ENCODE measurements around the gene USP30. TPM values are rescaled to one million over a fixed set of nuclear protein-coding genes. Genes with fewer than 3 reads are reported as not detected.
A peak's percentile ranks its signal among the peaks of the same experiment; 100 is the strongest.

The USP30 gene
- total RNA-seq, 1 experiment from 2014 or later, result 7.8 TPM

GRCh38 chr12:109052097-109052413 lies 321 bp upstream of the USP30 start:
- Histone ChIP-seq H4K91ac (ENCODE audit: insufficient read length, low read depth, low read length) (no peak overlapping the region), H2AFZ (ENCODE audit: low read length) (no peak overlapping the region), H3K4me2 (ENCODE audit: insufficient read depth, insufficient read length, low read length) (peak overlapping the region; percentile 29), H3K27me3 (ENCODE audit: insufficient read depth, low read length) (no peaks in the 10 kb centered on the region), H3K27ac (ENCODE audit: insufficient read length, low read depth, low read length) (no peak overlapping the region), H3K23ac (ENCODE audit: insufficient read length, low read depth, low read length) (no peak overlapping the region), H3K18ac (ENCODE audit: insufficient read length, low read depth, low read length) (no peak overlapping the region), H3K23me2 (ENCODE audit: insufficient read length, low read depth, low read length, poor library complexity, severe bottlenecking) (peaks cover 7% of the 10 kb centered on the region), H2BK12ac (ENCODE audit: insufficient read length, low read depth, low read length) (no peak overlapping the region), H3K9me3 (ENCODE audit: control insufficient read depth, low read depth, low read length) (no peaks in the 10 kb centered on the region), H3K4me1 (ENCODE audit: insufficient read depth, low read length) (no peaks in the 10 kb centered on the region; the same call in 1 of the 2 replicates), H3K4ac (ENCODE audit: low read depth, low read length) (no peak overlapping the region), H2BK20ac (ENCODE audit: low read depth, low read length, poor library complexity, severe bottlenecking) (no peak overlapping the region), H3K79me1 (ENCODE audit: insufficient read depth, low read depth, low read length, poor library complexity, severe bottlenecking) (no peaks in the 10 kb centered on the region), H2BK120ac (ENCODE audit: low read depth, low read length, poor library complexity, severe bottlenecking) (no peak overlapping the region), H3K79me2 (ENCODE audit: insufficient read depth, low read length) (no peaks in the 10 kb centered on the region), H3K56ac (ENCODE audit: insufficient read length, low read depth, low read length) (no peak overlapping the region), H4K8ac (replicated peaks; ENCODE audit: insufficient read length, low read depth, low read length) (no peak overlapping the region), H3K9ac (ENCODE audit: extremely low read depth, insufficient read length, low read length) (no peak overlapping the region), H2BK5ac (ENCODE audit: insufficient read length, low read length) (no peak overlapping the region), H2AK5ac (ENCODE audit: insufficient read length, low read length) (no peak overlapping the region), H4K20me1 (ENCODE audit: control insufficient read depth, insufficient read depth, insufficient read length) (no peaks in the 10 kb centered on the region), H2BK15ac (ENCODE audit: low read depth, low read length) (no peak overlapping the region), H3K14ac (ENCODE audit: insufficient read depth, low read length) (no peak overlapping the region), H3T11ph (ENCODE audit: low read length) (no peak overlapping the region), H4K5ac (ENCODE audit: insufficient read length, low read depth, low read length) (no peak overlapping the region)
- H3K4me1 Mint-ChIP-seq, result peaks cover 12 to 15% of the 10 kb centered on the region in 2 experiments
- no peaks in the 10 kb centered on the region for H3K36me3 Mint-ChIP-seq (ENCODE audit: insufficient read depth in 1 of 3, low read depth in 3 of 3)
- DNase-seq, result no peak
- H3K27me3 Mint-ChIP-seq (ENCODE audit: low read depth), result no peaks in the 10 kb centered on the region; the same call in 1 of the 2 replicates
- H3K27ac Mint-ChIP-seq, result peak overlapping the region in 1 of 3 experiments; percentile 92; a peak in 1 of 7 replicates
- no peaks in the 10 kb centered on the region; a peak in 1 of 5 replicates for H3K9me3 Mint-ChIP-seq
- no peak for TF ChIP-seq CTCF (conservative IDR thresholded peaks at IDR 0.05)
- H3K4me3 Mint-ChIP-seq, result peak overlapping the region; percentile 86 to 96
- no CpG with 5 or more reads among the region's 6 CpGs for WGBS (ENCODE audit: extremely low coverage, insufficient read length, low lambda C conversion rate)
